Fibroblast of villous mesenchyme (primary cell): Measurements from ENCODE around the gene KLHL30. TPM values are rescaled to one million over a fixed set of nuclear protein-coding genes. Genes with fewer than 3 reads are reported as not detected.

Experiments used
- DNase-seq: peaks from one replicate; pipeline ENCODE4 v3.0.0-alpha.2; 2010; ENCODE audit warnings: low read depth
- H3K4me3 ChIP-seq: 2 replicates; pipeline ENCODE4 v1.5.1; 2011; ENCODE audit warnings: low read depth, mild to moderate bottlenecking, low read length
- CTCF ChIP-seq: IDR thresholded peaks from 2 replicates; pipeline ENCODE4 v1.5.1; 2012; ENCODE audit warnings: low read depth, mild to moderate bottlenecking, low read length; ENCODE audit not compliant: insufficient read depth
- total RNA-seq: library from RNA; depleted of rRNA; stranded (reverse); fragments of >200 nt; gene quantifications from 2 replicates; pipeline ENCODE4 v1.2.3, GENCODE V29; 2012

The KLHL30 gene
- total RNA-seq, 1 donor: 0.43 TPM

GRCh38 chr2:238141541-238142318, 3.3 kb downstream of the KLHL30 start:
- H3K4me3 ChIP-seq: no peak overlapping the region
- no peak for DNase-seq
- no peak for TF ChIP-seq CTCF

GRCh38 chr2:238142382-238143205, 4.1 kb downstream of the KLHL30 start:
- DNase-seq: no peak
- no peak overlapping the region for H3K4me3 ChIP-seq
- no peak for TF ChIP-seq CTCF

DNA sequence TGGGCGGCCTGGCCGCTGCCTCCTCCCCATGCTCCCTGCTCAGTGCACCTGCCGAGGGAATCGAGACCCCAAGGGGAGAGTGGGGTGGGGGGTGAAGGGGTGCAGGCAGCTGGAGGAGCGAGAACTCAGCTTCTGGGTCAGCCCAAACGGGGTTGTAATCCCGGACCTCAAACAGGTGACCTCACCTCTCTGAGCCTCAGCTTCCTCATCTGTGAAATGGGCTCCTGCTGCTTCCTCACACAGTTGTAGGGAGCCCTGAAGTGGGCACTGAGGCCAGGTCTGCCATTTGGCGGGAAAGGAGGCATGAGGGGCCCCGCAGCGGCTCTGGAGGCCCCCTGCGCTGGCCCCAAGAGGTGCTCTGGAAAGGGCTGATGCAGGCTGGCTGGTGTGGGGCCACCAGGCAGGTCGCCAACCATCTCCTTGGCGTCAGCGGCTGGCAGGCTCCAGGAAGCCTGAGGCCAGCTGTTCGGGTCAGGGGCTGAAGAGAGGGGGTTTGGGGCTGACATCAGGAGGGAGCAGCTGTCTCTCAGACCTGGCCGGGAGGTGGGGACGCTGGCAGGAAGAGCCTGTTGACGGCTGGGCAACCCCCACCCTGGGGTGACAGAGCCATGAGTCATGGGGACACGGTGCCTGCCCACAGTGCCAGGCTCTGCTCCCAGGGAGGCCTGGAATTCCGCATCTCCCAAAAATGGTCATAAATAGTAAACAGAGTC, 4.9 kb downstream of the KLHL30 start:
- H3K4me3 ChIP-seq: no peak overlapping the region
- no peak for DNase-seq
- TF ChIP-seq CTCF: no peak

DNA sequence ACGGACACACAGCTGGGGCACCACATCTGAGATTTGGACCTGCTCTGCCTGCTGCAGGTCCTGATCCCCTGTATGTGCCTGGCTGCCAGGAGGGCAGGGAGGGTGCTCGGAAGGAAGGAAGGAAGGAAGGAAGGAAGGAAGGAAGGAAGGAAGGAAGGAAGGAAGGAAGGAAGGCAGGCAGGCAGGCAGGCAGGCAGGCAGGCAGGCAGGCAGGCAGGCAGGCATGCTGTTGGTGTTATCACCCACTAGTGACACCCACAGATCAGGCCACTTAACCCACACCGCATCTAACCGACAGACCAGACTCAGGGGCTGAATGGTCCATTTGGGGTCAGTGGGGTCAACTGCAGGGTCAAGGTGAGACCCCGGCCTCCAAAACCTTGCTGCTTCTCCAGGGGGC, 5.8 kb downstream of the KLHL30 start:
- no peak overlapping the region for H3K4me3 ChIP-seq
- DNase-seq: no peak
- TF ChIP-seq CTCF: no peak

GRCh38 chr2:238145046-238145445, 6.6 kb downstream of the KLHL30 start:
- DNase-seq: no peak
- no peak overlapping the region for H3K4me3 ChIP-seq
- TF ChIP-seq CTCF: no peak

GRCh38 chr2:238145851-238146250, 7.4 kb downstream of the KLHL30 start:
- no peak for TF ChIP-seq CTCF
- H3K4me3 ChIP-seq: no peak overlapping the region

More at GRCh38 chr2:238145851-238146250, 7.4 kb downstream of the KLHL30 start:
- no peak for DNase-seq
